ENCODE measurements around the gene BTRC. TPM values are rescaled to one million over a fixed set of nuclear protein-coding genes. Genes with fewer than 3 reads are reported as not detected.
A peak's percentile ranks its signal among the peaks of the same experiment; 100 is the strongest.
"Not testable (repeated sequence)": the region's sequence is repeated elsewhere in the genome, so short reads cannot be mapped to it uniquely, and the experiment has no call there.

The BTRC gene
- total RNA-seq, 1 donor from 2014 or later = 16.7 TPM

DNA sequence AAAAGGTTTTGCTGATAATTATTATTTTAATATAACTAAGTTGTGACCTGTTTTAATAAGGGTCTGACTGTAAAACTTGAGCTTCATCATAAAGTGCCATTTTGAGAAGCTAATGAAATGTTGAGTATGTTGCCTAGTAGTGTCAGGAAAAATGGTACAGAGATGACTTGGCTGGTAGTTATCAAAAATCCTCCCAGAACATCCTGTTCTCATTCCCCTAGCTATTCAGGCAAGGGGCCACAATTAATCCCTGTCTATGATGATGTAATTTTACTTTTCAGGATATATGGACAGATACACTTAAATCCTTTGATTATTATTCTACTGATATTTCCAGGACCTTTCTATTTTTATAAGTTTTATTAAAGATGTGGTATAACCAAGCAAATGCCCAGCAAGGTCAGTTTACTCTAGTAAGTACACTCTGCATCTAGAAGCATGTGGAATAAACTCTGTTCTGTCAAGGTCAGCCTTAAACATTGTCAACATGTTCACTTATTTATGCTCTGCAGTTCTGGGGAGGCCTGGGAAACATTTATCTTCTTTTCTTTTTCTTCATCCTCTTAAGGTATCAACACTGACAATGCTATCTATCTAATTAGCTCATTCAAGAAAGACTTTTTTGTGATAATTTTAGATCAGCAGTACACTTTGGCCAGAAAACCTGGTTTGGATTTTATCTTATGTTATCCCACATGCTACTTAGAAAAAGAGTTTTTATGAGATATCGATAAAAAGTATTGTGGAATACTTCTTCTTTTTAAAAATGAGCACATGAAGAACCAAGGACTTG is 32.1 kb downstream of the BTRC start:
- DNase-seq (ENCODE audit: low read depth) = no peak

DNA sequence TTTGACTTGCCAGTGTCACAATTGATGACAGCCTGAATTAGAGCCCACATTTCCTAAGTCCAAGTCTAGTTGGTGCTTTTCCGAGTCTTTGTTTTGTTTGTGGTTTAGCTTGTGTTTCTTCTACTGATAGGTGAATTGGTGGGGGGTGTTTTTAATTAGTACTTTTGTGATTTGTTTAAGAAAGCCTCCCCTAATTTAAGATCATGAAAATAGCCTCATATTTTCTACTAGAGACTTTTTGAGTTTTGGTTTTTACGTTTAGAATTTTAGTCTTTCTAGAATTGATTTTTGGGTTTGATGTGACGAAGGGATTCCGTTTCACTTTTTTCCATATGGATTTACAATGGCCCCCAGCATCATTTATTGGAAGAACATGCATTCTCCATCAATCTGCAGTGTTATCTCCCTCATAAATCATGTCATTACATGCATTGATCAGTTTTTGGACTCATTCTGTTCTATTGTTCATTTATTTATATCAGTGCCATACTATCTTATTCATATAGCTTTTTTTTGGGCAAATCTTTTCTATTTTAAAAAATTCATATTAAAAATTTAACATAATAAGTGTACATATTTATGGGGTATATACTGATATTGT is 32.8 kb downstream of the BTRC start:
- DNase-seq (ENCODE audit: low read depth) = no peak

DNA sequence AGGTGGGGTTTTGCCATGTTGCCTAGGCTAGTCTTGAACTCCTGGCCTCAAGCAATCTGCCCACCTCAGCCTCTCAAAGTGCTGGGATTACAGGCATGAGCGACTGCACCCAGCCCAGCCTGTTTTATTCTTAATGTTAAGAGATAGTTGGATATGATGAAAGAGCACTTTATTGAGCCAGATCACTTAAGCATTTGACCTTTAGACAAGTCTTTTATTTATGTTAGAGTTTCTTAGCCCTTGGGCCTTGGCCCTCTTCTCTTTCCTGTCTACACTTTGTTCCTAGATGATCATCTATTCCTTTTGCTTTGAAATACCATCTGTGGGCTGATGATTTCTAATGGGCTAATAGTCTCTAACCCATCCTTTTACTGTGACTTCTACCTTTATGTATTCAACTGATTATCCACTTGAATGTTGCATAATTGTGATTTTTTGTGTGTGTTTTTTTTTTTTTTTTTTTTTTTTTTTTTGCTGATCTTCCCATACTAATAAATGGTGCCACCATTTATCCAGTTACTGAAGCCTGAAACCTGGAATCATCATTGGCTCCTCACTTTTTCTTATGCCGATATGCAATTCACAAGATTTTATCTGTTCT is 34.8 kb downstream of the BTRC start:
- DNase-seq (ENCODE audit: low read depth) = no peak

DNA sequence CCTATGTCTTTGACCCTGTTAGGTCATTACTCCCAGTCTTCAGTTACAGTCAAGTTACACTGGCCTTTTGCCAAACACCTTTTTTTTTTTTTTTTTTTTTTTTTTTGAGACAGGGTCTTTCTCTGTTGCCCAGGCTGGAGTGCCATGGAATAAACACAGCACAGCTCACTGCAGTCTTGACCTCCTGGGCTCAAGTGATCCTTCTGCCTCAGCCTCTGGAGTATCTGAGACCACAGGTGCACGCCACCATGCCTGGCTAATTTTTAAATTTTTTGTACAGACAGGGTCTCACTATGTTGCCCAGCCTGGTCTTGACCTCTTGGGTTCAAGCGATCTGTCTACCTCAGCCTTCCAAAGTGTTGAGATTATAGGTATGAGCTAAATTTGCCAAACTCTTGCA is 35.6 kb downstream of the BTRC start:
- not testable (repeated sequence) for DNase-seq (ENCODE audit: low read depth)

DNA sequence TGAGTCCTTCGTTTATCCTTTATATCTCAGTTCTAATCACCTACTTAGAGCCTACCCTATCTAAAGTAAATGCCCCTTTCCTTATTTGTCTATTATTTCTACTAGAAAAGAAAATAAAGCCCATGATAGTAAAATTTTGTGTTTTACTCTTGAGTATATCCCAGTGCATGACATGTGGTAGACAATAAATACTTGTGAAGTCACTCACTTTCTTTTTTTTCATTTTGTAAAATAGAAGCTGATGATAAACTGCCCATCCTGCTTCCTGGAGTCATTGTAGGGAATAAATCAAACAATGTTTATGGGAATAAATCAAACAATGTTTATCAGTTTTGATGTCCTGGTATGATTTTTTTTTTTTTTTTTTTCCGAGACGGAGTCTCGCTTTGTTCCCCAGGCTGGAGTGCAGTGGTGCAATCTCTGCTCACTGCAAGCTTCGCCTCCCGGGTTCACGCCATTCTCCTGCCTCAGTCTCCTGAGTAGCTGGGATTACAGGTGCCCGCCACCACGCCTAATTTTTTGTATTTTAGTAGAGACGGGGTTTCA is 36.1 kb downstream of the BTRC start:
- no peak for DNase-seq (ENCODE audit: low read depth)

DNA sequence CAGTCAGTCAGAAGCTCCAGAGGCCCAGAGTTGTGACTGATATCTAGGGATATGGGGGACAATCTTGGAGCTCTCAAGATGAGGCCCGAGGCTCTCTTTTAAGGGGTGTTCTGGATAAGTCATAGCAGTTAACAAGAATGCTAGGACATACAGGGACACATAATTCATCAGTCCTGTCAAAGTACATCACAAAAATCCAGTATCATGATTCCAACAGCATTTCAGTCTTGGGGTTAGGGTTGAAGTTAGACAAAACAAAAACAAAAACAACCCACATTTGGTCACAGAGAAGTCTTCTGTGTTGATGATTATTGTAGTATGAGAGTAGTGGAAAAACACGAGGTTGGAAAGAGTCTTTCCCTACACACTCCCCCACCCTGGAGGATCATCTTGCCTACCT is 39.4 kb downstream of the BTRC start:
- DNase-seq (ENCODE audit: low read depth) = no peak

DNA sequence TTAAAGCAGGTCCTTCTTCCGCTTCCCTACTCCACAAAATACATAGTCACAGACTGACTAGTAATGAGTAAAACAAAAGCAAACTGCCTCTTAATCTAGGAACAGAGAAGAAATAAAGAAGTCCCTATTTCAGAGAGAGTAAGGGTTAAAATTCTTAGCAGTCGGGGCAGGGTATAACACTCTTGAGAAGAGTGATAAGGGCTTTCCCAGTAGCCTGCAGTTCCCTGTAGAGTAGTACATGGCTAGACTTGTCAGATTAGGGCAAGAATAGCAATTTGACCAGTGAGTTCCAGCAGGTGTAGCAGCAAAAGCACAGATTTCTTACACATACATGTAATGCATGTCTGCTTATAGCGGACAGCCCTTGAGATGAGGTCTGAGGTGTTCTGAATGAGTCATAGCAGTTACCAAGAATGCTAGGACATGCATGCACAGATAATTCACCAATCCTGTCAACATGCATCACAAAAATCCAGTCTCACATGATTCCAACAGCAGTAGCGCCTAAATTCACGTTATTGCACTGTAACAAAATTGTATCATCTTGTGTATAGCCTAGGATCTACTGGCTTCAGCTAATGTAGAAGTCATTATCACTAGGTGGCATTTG is 40.7 kb downstream of the BTRC start:
- no peak for DNase-seq (ENCODE audit: low read depth)

DNA sequence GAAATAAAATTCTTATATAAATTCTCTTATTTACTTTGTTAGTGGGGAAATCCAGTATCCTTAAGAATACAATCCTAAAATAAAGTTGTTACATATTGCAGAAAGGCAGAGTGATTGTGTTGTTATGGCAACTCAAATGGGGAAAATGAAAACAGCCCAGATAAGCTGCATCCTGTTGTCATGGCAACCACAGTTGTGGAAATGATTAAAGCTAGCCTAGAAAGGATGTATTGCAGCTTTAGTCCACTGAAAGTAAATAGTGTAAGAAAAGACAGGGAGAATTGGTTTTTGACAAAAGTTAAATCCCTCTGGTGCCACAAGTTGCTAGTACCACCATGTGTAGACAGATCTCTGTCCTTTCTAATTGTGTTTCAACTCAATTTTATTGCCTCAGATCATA is 43.2 kb downstream of the BTRC start:
- DNase-seq (ENCODE audit: low read depth) = peak; percentile 48

DNA sequence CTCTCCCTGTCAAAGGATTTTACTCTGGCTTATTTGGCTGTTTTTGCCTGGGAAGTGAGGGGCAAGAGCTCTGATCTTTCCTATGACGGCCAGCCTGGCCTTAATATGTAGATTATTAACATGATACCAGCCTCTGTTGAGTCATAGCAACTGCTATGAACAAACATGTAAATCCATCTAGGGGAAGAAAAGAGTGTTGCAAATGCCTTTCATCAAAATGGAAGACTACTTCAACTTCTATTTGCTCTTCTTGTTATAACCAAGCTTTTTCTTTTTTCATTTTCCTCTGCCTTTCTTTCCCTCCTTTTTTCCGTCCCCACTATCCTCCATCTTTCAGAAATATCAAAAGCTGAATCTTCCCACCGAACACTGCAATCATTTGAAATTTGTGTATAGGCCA is 46.6 kb downstream of the BTRC start:
- DNase-seq (ENCODE audit: low read depth) = no peak

DNA sequence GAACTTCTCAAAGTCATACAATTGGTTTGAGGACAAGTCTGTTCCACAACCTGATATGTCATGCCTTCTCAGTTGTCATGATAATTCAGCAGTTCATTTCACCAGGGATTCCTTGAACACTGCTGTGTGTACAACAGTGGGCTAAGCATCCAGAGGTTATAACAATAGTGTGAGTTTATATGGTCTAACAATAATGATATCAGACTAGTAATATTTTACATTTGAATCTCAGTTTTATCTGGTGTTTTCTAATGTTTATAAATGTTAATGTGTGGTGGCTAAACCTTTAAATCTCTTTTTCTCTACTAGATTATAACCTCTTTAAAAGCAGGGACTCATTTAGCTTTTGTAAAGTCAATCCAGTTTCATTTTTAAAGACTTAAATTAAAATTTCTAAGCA is 48.7 kb downstream of the BTRC start:
- DNase-seq (ENCODE audit: low read depth) = no peak

DNA sequence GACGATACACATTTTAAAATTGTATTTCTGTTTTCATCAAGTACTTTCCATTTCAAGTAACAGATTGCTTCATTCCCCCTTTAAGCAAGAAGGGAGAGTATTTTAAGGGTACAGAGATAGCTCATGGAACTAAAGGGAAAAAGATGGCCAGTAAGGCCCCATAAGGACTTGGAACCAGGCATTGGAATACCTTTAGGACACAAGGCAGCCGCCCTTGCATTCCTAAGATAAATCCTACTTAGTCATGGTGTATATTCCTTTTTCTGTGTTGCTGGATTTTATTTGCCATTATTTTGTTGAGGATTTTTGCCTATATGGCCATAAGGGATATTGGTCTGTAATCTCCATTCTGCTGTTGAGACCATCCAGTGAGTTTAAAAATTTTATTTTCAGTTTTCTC is 49.2 kb downstream of the BTRC start:
- DNase-seq (ENCODE audit: low read depth) = no peak

DNA sequence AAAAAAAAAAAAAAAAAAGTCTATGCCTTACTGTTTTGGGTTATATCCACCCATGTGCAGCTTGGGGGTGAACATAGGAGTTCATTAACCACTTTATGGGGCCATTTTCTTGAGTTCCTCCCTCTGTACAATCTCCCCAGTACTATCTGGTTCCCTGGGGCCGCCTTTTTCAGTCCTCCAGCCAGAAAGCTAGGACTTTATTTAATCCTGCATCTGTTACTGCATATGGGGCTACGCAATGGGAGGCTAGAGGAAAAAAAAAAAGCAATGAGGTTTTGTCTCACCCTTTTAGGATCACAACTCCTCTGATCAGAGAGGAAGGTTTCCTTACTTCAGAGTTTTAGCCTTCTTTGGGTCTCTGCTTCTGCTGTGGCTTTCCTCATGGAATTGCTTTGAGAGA is 51.0 kb downstream of the BTRC start:
- no peak for DNase-seq (ENCODE audit: low read depth)

DNA sequence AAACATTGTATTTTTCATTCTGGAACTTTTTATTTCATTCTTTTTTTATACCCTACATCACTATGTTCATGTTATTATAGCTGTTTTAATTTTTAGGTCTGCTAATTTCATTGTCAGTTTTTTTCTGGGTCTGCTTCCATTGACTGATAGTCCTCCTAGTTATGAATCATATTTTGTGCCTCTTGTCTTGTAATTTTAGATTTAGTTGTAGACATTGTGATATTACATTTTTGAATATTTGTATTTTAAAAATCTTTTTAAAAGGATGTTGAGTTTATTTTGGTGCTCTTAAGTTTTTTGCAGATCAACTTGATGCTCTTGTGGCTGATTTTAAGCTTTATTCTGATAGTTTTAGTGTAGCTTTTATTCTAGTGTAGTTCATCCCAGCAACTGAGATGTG is 57.6 kb downstream of the BTRC start:
- DNase-seq (ENCODE audit: low read depth) = no peak

DNA sequence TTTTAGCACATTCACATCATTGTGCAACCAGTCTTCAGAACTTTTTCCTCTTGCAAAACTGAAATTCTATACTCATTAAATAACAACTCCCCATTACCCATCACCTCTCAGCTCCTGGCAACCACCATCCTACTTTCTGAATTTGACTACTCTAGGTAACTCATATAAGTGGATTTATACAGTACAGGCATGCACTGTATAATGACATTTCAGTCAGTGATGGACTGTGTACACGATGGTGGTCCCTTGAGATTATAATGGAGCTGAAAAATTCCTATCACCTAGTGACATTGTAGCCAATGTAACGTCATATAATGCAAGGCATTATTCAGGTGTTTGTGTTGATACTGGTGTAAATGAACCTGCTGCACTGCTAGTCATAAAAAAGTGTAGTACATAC is 60.1 kb downstream of the BTRC start:
- DNase-seq (ENCODE audit: low read depth) = no peak

DNA sequence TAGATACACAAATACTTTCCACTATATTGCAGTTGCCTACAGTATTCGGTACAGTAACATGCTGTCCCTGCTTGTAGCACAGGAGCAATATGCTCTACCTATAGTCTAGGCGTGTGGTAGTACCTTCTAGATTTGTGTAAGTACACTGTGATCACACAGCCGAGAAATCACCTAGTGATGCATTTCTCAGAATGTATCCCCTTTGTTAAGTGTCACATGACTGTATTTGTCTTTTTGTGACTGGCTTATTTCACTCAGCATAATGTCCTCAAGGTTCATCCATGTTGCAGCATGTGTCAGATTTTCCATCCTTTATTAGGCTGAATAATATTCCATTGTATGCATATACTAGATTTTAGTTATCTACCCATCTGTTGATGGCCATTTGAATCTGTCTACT is 61.9 kb downstream of the BTRC start:
- no peak for DNase-seq (ENCODE audit: low read depth)

DNA sequence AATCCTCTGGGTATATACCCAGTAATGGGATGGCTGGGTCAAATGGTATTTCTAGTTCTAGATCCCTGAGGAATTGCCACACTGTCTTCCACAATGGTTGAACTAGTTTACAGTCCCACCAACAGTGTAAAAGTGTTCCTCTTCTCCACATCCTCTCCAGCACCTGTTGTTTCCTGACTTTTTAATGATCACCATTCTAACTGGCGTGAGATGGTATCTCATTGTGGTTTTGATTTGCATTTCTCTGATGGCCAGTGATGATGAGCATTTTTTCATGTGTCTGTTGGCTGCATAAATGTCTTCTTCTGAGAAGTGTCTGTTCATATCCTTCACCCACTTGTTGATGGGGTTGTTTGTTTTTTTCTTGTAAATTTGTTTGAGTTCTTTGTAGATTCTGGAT is 68.0 kb downstream of the BTRC start:
- not testable (repeated sequence) for DNase-seq (ENCODE audit: low read depth)

DNA sequence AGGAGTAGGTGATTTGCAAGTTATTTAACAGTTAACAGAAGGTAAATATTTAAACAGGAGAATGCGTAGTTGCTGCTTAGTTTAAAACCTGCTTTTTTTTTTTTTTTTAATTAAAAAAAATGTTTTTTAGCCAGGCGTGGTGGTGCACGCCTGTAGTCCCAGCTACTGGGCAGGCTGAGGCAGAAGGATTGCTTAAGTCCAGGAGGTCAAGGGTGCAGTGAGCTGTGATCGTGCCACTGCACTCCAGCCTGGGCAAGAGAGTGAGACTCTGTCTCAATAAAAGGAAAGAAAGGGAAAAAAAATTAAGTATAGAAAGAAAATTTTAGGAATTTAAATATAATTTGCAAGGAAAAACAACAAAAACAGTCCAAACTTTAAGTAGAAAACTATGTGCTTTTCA is 71.6 kb downstream of the BTRC start:
- DNase-seq (ENCODE audit: low read depth) = no peak

DNA sequence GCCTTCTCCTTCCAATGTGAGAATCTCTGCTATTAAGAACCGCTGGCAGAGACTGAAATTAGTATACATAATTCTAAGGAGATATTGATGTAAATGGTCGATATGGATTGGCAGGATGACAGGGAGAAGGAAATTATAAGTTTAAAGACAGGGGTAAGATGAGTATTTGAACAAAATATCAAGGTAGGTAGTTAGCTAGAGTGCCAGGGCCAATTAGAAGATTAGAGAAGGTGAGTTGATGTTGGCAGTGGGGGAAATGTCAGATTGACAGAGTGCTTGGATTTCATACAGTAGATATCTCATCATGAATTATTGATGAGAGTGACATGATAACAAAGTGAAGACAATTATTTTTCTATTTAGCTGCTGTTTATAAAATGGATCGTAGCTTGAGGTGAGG is 74.1 kb downstream of the BTRC start:
- no peak for DNase-seq (ENCODE audit: low read depth)

DNA sequence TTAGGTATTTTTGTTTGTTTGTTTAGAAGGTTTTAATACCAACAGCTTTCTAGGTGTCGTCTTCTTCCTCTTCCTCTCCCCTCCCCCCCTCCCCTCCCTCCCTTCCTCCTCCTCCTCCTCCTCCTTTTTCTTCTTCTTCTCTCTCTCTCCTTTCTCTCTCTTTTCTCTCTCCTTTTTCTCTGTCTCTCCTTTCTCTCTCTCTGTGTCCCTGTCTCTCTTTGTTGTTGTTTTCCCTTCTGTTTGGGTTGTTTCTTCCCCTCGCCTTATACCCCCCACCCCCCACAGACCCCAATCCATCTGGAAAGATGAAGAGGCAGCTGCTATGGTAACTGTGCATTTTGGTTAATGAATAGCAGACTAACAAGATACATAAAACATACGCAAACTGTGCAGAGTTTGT is 75.5 kb downstream of the BTRC start:
- no peak for DNase-seq (ENCODE audit: low read depth)

DNA sequence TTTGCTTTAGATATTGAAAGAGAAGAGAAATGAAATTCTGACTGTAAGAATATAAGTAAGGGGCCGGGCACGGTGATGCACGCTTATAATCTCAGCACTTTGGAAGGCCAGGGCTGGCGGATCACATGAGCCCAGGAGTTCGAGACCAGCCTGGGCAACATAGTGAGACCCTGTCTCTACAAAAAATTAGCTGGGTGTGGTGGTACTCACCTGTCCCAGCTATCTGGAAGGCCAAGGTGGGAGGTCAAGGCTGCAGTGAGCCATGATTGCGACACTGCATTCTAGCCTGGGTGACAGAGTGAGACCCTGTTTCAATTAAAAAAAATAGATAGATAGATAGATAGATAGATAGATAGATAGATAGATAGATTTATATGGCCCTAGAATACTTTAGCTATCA is 82.3 kb downstream of the BTRC start:
- DNase-seq (ENCODE audit: low read depth) = no peak

DNA sequence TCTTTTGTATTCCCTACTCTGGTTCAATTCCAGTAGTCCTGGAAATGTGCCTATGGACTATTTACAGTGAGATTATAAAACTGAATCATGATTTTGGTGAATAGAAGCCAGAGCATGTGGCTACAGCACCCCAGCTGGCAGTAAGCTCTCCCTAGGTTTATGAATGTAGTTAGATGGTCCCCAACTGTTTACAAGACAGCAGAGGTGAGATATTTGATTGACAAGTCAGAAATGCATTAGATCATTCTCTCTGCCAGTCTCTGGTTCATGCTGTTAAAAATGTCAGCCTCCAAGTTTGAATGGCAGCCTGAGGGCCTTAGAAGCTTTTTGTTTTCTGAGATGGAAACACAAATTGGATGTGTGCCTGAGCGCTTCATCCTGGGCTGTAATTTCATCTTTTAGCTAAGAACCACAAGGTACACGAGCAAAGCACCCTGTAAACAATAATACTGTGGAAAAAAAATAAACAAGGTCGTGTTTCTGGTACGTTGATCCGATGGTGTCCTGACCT is 85.0 kb downstream of the BTRC start:
- no peak for DNase-seq (ENCODE audit: low read depth)
